Sigmoid colon (tissue), 4 donors: Measurements from ENCODE around the gene ZNF726.

ENCODE experiments used
- EP300 ChIP-seq, 4 donors: sonication (generic); formaldehyde crosslinking; IDR thresholded peaks; one replicate each; pipeline ENCODE4 v1.6.1; 2017; ENCODE audit warnings: antibody characterized with exemption in 4 of 4
- POLR2A ChIP-seq, 2 donors: fragments of 450-650 bp; IDR thresholded peaks; one replicate each; pipeline ENCODE4 v1.6.1; 2016; ENCODE audit warnings: antibody characterized with exemption in 2 of 2, mild to moderate bottlenecking in 2 of 2, moderate library complexity in 2 of 2
- POLR2AphosphoS5 ChIP-seq, 4 donors: sonication (generic); formaldehyde crosslinking; IDR thresholded peaks; one replicate each; pipeline ENCODE4 v1.6.1; 2017; ENCODE audit warnings: antibody characterized with exemption in 4 of 4
- TF ChIP-seq, protein P1 (sequence below), 4 experiments: fragments of 450-650 bp in 3 of 4; fragments of 200-600 bp in 1 of 4; IDR thresholded peaks; one replicate each; pipeline ENCODE4 v1.5.1; 2016 to 2019; ENCODE audit warnings: antibody characterized with exemption in 4 of 4, mild to moderate bottlenecking in 3 of 4, moderate library complexity in 2 of 4

DNA sequence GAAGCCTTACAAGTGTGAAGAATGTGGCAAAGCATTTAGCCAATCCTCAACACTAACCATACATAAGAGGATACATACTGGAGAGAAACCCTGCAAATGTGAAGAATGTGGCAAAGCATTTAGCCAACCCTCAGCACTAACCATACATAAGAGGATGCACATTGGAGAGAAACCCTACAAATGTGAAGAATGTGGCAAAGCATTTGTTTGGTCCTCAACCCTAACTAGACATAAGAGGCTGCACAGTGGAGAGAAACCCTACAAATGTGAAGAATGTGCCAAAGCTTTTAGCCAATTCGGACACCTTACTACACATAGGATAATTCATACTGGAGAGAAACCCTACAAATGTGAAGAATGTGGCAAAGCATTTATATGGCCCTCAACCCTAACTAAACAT, 18.2 kb downstream of the ZNF726 start:
- TF ChIP-seq POLR2A (IDR thresholded peaks at IDR 0.05), result no peak
- no peak for TF ChIP-seq EP300 (IDR thresholded peaks at IDR 0.05)
- TF ChIP-seq, protein P1, sequence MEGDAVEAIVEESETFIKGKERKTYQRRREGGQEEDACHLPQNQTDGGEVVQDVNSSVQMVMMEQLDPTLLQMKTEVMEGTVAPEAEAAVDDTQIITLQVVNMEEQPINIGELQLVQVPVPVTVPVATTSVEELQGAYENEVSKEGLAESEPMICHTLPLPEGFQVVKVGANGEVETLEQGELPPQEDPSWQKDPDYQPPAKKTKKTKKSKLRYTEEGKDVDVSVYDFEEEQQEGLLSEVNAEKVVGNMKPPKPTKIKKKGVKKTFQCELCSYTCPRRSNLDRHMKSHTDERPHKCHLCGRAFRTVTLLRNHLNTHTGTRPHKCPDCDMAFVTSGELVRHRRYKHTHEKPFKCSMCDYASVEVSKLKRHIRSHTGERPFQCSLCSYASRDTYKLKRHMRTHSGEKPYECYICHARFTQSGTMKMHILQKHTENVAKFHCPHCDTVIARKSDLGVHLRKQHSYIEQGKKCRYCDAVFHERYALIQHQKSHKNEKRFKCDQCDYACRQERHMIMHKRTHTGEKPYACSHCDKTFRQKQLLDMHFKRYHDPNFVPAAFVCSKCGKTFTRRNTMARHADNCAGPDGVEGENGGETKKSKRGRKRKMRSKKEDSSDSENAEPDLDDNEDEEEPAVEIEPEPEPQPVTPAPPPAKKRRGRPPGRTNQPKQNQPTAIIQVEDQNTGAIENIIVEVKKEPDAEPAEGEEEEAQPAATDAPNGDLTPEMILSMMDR (IDR thresholded peaks at IDR 0.05), result no peak
- no peak for TF ChIP-seq POLR2AphosphoS5 (IDR thresholded peaks at IDR 0.05)
